Transverse colon (tissue), 4 donors: ENCODE measurements around the gene HIP1. TPM values are rescaled to one million over a fixed set of nuclear protein-coding genes. Genes with fewer than 3 reads are reported as not detected.
"Not testable (repeated sequence)": the region's sequence is repeated elsewhere in the genome, so short reads cannot be mapped to it uniquely, and the experiment has no call there.

ENCODE experiments used
- DNase-seq: peaks from one replicate; pipeline ENCODE4 v3.0.0-alpha.2; 2019
- H3K27ac ChIP-seq, 4 donors: fragments of 200-600 bp; sonication (generic); 2 replicates each; pipeline ENCODE4 v1.5.1; 2016 to 2018; ENCODE audit warnings: inconsistent platforms in 4 of 4
- H3K27me3 ChIP-seq: fragments of 200-600 bp; sonication (generic); 2 replicates; pipeline ENCODE4 v1.5.1; 2017; ENCODE audit warnings: inconsistent platforms
- H3K36me3 ChIP-seq, 4 donors: fragments of 200-600 bp; sonication (generic); 2 replicates each; pipeline ENCODE4 v1.5.1; 2017 to 2019; ENCODE audit warnings: inconsistent platforms in 4 of 4
- H3K4me1 ChIP-seq, 4 donors: fragments of 200-600 bp; sonication (generic); 2 replicates each; pipeline ENCODE4 v1.5.1; 2017 to 2020; ENCODE audit warnings: inconsistent platforms in 4 of 4
- H3K4me3 ChIP-seq, 4 donors: fragments of 200-600 bp; sonication (generic); 1 replicate in 1 of 4; 2 replicates in 3 of 4; pipeline versions ENCODE4 v1.5.1 to v1.6.1; 2017 to 2019; ENCODE audit warnings: inconsistent platforms in 4 of 4
- H3K9me3 ChIP-seq, 2 donors: fragments of 200-600 bp; sonication (generic); 2 replicates each; pipeline ENCODE4 v1.5.1; 2017 to 2019; ENCODE audit warnings: inconsistent platforms in 2 of 2
- CTCF ChIP-seq, 5 experiments: fragments of 200-600 bp in 3 of 5; fragments of 450-650 bp in 2 of 5; sonication (generic) in 3 of 5; IDR thresholded peaks; 1 replicate in 2 of 5; 2 replicates in 3 of 5; pipeline ENCODE4 v1.5.1; 2016 to 2017; ENCODE audit warnings: antibody characterized with exemption in 5 of 5, inconsistent platforms in 3 of 5, mild to moderate bottlenecking in 2 of 5, moderate library complexity in 1 of 5
- EP300 ChIP-seq: sonication (generic); formaldehyde crosslinking; IDR thresholded peaks from one replicate; pipeline ENCODE4 v1.6.1; 2017; ENCODE audit warnings: antibody characterized with exemption, low read depth
- POLR2A ChIP-seq: fragments of 450-650 bp; IDR thresholded peaks from one replicate; pipeline ENCODE4 v1.6.1; 2016; ENCODE audit warnings: antibody characterized with exemption, mild to moderate bottlenecking, moderate library complexity
- POLR2AphosphoS5 ChIP-seq, 3 donors: sonication (generic); formaldehyde crosslinking; IDR thresholded peaks; one replicate each; pipeline ENCODE4 v1.6.1; 2016; ENCODE audit warnings: antibody characterized with exemption in 3 of 3
- WGBS, 2 donors: methylation state at CpG; one replicate each; pipeline ENCODE4 v1.1.5; 2018; ENCODE audit warnings: low coverage in 1 of 2; 5-methylcytosine and 5-hydroxymethylcytosine counted together
- in situ Hi-C, 4 donors: fragments of 200-750 bp; cut with MboI; loops; one replicate each; pipeline versions ENCODE4 v1.15.0 to v1.15.1; 2017; ENCODE audit warnings: low sequenced_read_pairs in 3 of 4, low pct_ligation_motif_present in 1 of 4, low pct_unique_long_range_greater_than_20kb in 1 of 4
- intact Hi-C: fragments of 100-400 bp; cut with DNase I; formaldehyde crosslinking; loops from one replicate; pipeline ENCODE4 v1.15.1; 2023; ENCODE audit warnings: low total_unique reads
- total RNA-seq, 4 donors: library from RNA; depleted of rRNA; stranded (reverse); fragments of >200 nt; gene quantifications; one replicate each; pipeline ENCODE4 v1.1.0, GENCODE V29; 2016

Gene HIP1
- total RNA-seq, 4 donors from 2014 or later: 3.7 to 20.1 (median 4.7) TPM

DNA sequence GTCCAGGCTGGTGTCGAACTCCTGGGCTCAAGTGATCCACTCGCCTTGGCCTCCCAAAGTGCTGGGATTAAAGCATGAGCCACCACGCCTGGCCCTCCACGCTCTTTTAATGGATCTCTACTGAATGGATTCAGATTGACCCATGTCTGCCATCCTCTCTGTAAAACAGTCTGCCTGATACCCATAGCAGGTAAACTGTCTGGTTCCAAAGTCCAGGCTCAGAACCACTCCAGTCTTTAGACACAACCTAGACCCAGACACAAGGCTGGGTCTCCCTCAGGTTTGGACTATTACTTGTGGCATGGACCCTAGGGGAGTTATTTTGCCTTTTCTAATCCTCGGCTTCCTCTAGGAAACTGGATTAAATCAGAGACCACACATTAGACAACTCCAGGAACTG is 19.1 kb downstream of the HIP1 start:
- Histone ChIP-seq H3K36me3 (no peaks in the 10 kb centered on the region), H3K27ac (no peak overlapping the region), H3K4me1 (peaks cover 0 to 6% (median 2%) of the 10 kb centered on the region in 4 donors), H3K27me3 (no peaks in the 10 kb centered on the region), H3K4me3 (no peak overlapping the region), H3K9me3 (no peaks in the 10 kb centered on the region)
- WGBS, 2 donors: 97 to 100% methylated on average over 1 to 5 of the region's 5 CpGs
- no peak for DNase-seq
- in situ Hi-C loops: no loop called here
- TF ChIP-seq POLR2AphosphoS5 (IDR thresholded peaks at IDR 0.05) (no peak), POLR2A (no peak), EP300 (no peak), CTCF (IDR thresholded peaks at IDR 0.05) (no peak)
- intact Hi-C loops: no loop called here

DNA sequence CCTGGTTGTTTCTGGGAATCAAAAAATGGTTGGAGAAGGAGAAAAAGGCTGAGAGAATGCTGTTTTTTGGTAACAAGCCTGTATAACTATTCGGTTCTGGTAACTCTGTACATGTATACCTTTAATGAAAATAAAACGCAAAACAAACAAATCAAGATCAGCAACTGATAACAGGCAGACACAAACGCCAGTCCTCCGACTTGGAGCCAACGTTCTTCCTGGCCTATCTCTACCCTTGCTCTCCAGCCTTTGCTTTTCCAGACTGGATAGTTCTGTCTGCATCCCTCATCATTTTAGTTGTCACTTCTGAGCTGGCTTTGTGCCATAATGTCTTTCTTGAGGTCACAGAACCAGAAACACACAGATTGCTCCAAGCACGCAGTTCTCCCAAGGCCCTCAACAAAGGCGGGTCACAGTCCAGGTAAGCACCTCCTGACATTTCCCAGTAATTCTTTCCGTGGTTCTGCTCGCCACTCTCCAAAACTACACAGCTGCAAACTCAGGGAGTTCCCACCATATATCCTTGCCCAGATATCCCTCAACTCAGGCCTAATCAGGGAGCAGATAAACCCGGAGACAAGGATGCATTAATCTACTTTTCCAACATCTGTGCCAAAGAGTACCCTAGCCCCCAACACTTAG is 20.2 kb downstream of the HIP1 start:
- TF ChIP-seq CTCF (IDR thresholded peaks at IDR 0.05): no peak
- TF ChIP-seq EP300: no peak
- TF ChIP-seq POLR2AphosphoS5 (IDR thresholded peaks at IDR 0.05): no peak
- no peak for TF ChIP-seq POLR2A
- Histone ChIP-seq H3K36me3 (no peaks in the 10 kb centered on the region), H3K9me3 (no peaks in the 10 kb centered on the region), H3K27ac (no peak overlapping the region), H3K4me3 (no peak overlapping the region), H3K27me3 (no peaks in the 10 kb centered on the region), H3K4me1 (peaks cover 0 to 6% (median 2%) of the 10 kb centered on the region in 4 donors)
- no peak for DNase-seq
- in situ Hi-C loops (no loop called here), intact Hi-C loops (no loop called here)
- 59 to 60% methylated on average over 5 to 10 of the region's 10 CpGs for WGBS, 2 donors

GRCh38 chr7:75717746-75718145 is 21.0 kb downstream of the HIP1 start:
- in situ Hi-C loops, H3K9me3 ChIP-seq, H3K4me1 ChIP-seq, H3K27me3 ChIP-seq, H3K4me3 ChIP-seq, intact Hi-C loops, H3K36me3 ChIP-seq, DNase-seq, H3K27ac ChIP-seq: not testable (repeated sequence)
- 100% methylated on average over 2 to 3 of the region's 3 CpGs for WGBS, 2 donors

DNA sequence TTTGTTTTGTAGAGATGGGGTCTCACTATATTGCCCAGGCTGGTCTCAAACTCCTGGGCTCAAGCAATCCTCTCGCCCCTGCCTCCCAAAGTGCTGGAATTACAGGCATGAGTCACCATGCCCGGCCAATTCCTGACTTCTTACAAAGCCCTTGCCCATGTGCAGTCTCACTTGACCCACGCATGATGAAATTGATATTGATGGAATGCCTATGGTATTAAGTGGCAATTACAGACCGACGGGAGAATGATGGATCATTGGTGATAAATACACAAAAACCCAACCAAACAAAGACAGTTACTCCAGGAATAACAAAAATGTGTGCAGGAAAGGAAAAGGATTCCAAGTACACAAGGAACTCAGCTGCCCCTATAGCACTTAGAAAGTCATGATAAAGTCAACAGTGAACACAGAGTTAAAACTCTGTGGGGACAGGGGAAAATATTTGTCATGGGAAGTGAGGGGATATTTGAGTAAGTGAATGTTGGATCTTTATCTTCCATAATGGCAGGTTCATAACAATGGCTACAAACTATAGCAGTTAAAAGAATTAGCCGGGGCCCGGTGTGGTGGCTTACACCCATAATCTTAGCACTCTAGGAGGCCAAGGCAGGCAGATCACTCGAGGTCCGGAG is 21.6 kb downstream of the HIP1 start:
- 94 to 100% methylated on average over 3 to 9 of the region's 9 CpGs for WGBS, 2 donors
- Histone ChIP-seq H3K36me3 (no peaks in the 10 kb centered on the region), H3K4me3 (no peak overlapping the region), H3K27me3 (no peaks in the 10 kb centered on the region), H3K9me3 (no peaks in the 10 kb centered on the region), H3K4me1 (peaks cover 0 to 13% (median 3%) of the 10 kb centered on the region in 4 donors), H3K27ac (no peak overlapping the region)
- intact Hi-C loops: no loop called here
- in situ Hi-C loops: no loop called here
- DNase-seq: no peak
- TF ChIP-seq POLR2A (no peak), POLR2AphosphoS5 (IDR thresholded peaks at IDR 0.05) (no peak), EP300 (no peak), CTCF (IDR thresholded peaks at IDR 0.05) (no peak)
